Left forelimb (tissue), 1 donor: Measurements from ENCODE around the gene SMIM29.
"Not testable (repeated sequence)": the region's sequence is repeated elsewhere in the genome, so short reads cannot be mapped to it uniquely, and the experiment has no call there.

Experiments used
- DNase-seq: peaks from one replicate; pipeline ENCODE4 v3.0.0-alpha.2; 2018; ENCODE audit warnings: low spot score

SMIM29 gene

GRCh38 chr6:34267746-34268145 is 18.9 kb upstream of the SMIM29 start:
- DNase-seq: no peak

GRCh38 chr6:34263484-34263883 is 14.7 kb upstream of the SMIM29 start:
- DNase-seq: not testable (repeated sequence)

GRCh38 chr6:34260576-34261267 is 11.9 kb upstream of the SMIM29 start:
- DNase-seq: no peak

- no peak for DNase-seq
These were observed 10.8 kb upstream of the SMIM29 start for GRCh38 chr6:34259529-34260069.

GRCh38 chr6:34252395-34252794 is 3.6 kb upstream of the SMIM29 start:
- DNase-seq: not testable (repeated sequence)

GRCh38 chr6:34249469-34250261 is 859 bp upstream of the SMIM29 start:
- no peak for DNase-seq

GRCh38 chr6:34248198-34248726 is 544 bp downstream of the SMIM29 start:
- no peak for DNase-seq

- no peak for DNase-seq
These were observed 1.2 kb downstream of the SMIM29 start for GRCh38 chr6:34247481-34248197.

- no peak for DNase-seq
These were observed 2.0 kb downstream of the SMIM29 start for GRCh38 chr6:34246563-34247391.

GRCh38 chr6:34246249-34246562 is 2.6 kb downstream of the SMIM29 start:
- no peak for DNase-seq

- DNase-seq: not testable (repeated sequence)
These were observed 3.1 kb downstream of the SMIM29 start for GRCh38 chr6:34245761-34246140.

GRCh38 chr6:34245032-34245760 is 3.6 kb downstream of the SMIM29 start:
- DNase-seq: not testable (repeated sequence)

GRCh38 chr6:34243901-34244884 is 4.6 kb downstream of the SMIM29 start:
- no peak for DNase-seq

GRCh38 chr6:34243131-34243771 is 5.6 kb downstream of the SMIM29 start:
- no peak for DNase-seq

- DNase-seq: no peak
These were observed 6.3 kb downstream of the SMIM29 start for GRCh38 chr6:34242252-34243130.

GRCh38 chr6:34241351-34242215 is 7.2 kb downstream of the SMIM29 start:
- no peak for DNase-seq
